SK-N-SH (cell line): ENCODE results near the gene SMARCA4. TPM values are rescaled to one million over a fixed set of nuclear protein-coding genes. Genes with fewer than 3 reads are reported as not detected.

Source experiments
- CTCF ChIA-PET: fragments of 300-600, 350-600 bp; formaldehyde crosslinking; extraction: SDS; loops from one replicate; lab custom pipeline; 2021; lab: Yijun Ruan, JAX
- POLR2A ChIA-PET: fragments of 350-600 bp; sonication (Branson Sonifier 250); formaldehyde crosslinking; extraction: SDS; loops from one replicate; lab custom pipeline; 2020; ENCODE audit warnings: antibody characterized with exemption, inconsistent platforms; lab: Yijun Ruan, JAX
- DNase-seq: peaks from one replicate; pipeline ENCODE4 v3.0.0; 2012
- H2AFZ ChIP-seq: fragments of 200-600 bp; sonication (generic); 2 replicates; pipeline ENCODE4 v1.8.1; 2016; ENCODE audit warnings: antibody characterized with exemption, mild to moderate bottlenecking, low read depth
- H3F3A ChIP-seq: fragments of 200-600 bp; sonication (generic); replicated peaks from 2 replicates; pipeline ENCODE3; 2016; ENCODE audit warnings: antibody characterized with exemption, mild to moderate bottlenecking; ENCODE audit not compliant: insufficient read depth
- H3K27ac ChIP-seq, 2 experiments: fragments of 200-500 bp in 1 of 2; fragments of 200-600 bp in 1 of 2; sonication (Bioruptor generic) in 1 of 2; sonication (generic), shearing (Covaris generic) in 1 of 2; 2 replicates each; pipeline versions ENCODE4 v1.5.1 to v1.6.1; 2014 to 2016; ENCODE audit warnings: low read depth in 2 of 2, inconsistent platforms in 1 of 2, low read length in 1 of 2, mild to moderate bottlenecking in 1 of 2, mixed read lengths in 1 of 2
- H3K27me3 ChIP-seq: fragments of 200-600 bp; sonication (generic), shearing (Covaris generic); 2 replicates; pipeline ENCODE4 v1.6.1; 2016; ENCODE audit warnings: mixed run types; ENCODE audit not compliant: insufficient read depth
- H3K36me3 ChIP-seq, 2 experiments: fragments of 200-500 bp in 1 of 2; fragments of 200-600 bp in 1 of 2; sonication (Bioruptor generic) in 1 of 2; sonication (generic) in 1 of 2; replicated peaks in 1 of 2; 2 replicates each; pipeline versions ENCODE3 to v1.5.1; 2014 to 2016; ENCODE audit warnings: low read length in 1 of 2, mild to moderate bottlenecking in 1 of 2; ENCODE audit not compliant: insufficient read depth in 2 of 2, control insufficient read depth in 1 of 2
- H3K4me1 ChIP-seq, 2 experiments: fragments of 200-500 bp in 1 of 2; fragments of 200-600 bp in 1 of 2; sonication (Bioruptor generic) in 1 of 2; sonication (generic), shearing (Covaris generic) in 1 of 2; 2 replicates each; pipeline versions ENCODE4 v1.5.1 to v1.6.1; 2014 to 2016; ENCODE audit warnings: low read depth in 1 of 2, low read length in 1 of 2, mixed run types in 1 of 2; ENCODE audit not compliant: insufficient read depth in 2 of 2, control insufficient read depth in 1 of 2
- H3K4me2 ChIP-seq: fragments of 200-600 bp; sonication (generic), shearing (Covaris generic); 2 replicates; pipeline ENCODE4 v1.6.1; 2017; ENCODE audit warnings: mixed run types
- H3K4me3 ChIP-seq, 2 experiments: fragments of 200-500 bp in 1 of 2; fragments of 200-600 bp in 1 of 2; sonication (Bioruptor generic) in 1 of 2; sonication (generic), shearing (Covaris generic) in 1 of 2; 2 replicates each; pipeline versions ENCODE4 v1.5.1 to v1.8.1; 2014 to 2016; ENCODE audit warnings: low read depth in 2 of 2, inconsistent platforms in 1 of 2, low read length in 1 of 2, mild to moderate bottlenecking in 1 of 2, mixed read lengths in 1 of 2, moderate library complexity in 1 of 2
- H3K79me2 ChIP-seq: fragments of 200-600 bp; sonication (generic); 2 replicates; pipeline ENCODE4 v1.8.1; 2017; ENCODE audit warnings: mild to moderate bottlenecking; ENCODE audit not compliant: insufficient read depth
- H3K9ac ChIP-seq: fragments of 200-600 bp; sonication (generic); 2 replicates; pipeline ENCODE4 v1.6.1; 2017; ENCODE audit warnings: mixed run types
- H3K9me2 ChIP-seq: fragments of 200-600 bp; sonication (generic); 2 replicates; pipeline ENCODE4 v1.6.1; 2017; ENCODE audit warnings: mixed run types
- H3K9me3 ChIP-seq: fragments of 200-600 bp; sonication (generic); 2 replicates; pipeline ENCODE4 v1.6.1; 2017; ENCODE audit warnings: mixed run types, mild to moderate bottlenecking, moderate library complexity
- H4K20me1 ChIP-seq: fragments of 200-600 bp; sonication (generic); 2 replicates; pipeline ENCODE4 v1.6.1; 2017; ENCODE audit warnings: mild to moderate bottlenecking, mixed run types; ENCODE audit not compliant: insufficient read depth
- EZH2phosphoT487 ChIP-seq: fragments of 200-600 bp; sonication (generic); IDR thresholded peaks from 2 replicates; pipeline ENCODE4 v1.6.1; 2017; ENCODE audit warnings: low read depth, mixed run types, mild to moderate bottlenecking, antibody characterized with exemption, moderate library complexity, borderline replicate concordance
- FOXM1 ChIP-seq: IDR thresholded peaks from 2 replicates; pipeline ENCODE4 v1.4.0; 2012; ENCODE audit warnings: low read depth, mild to moderate bottlenecking
- GABPA ChIP-seq: IDR thresholded peaks from 2 replicates; pipeline ENCODE4 v1.4.0; 2012; ENCODE audit warnings: low read depth, mild to moderate bottlenecking
- GATA2 ChIP-seq: sonication (generic); formaldehyde crosslinking; IDR thresholded peaks from 2 replicates; pipeline ENCODE4 v1.5.0; 2020; ENCODE audit warnings: mild to moderate bottlenecking, missing genetic modification reagents
- MEF2A ChIP-seq: IDR thresholded peaks from 2 replicates; pipeline ENCODE4 v1.4.0; 2012; ENCODE audit warnings: low read depth, borderline replicate concordance
- MXI1 ChIP-seq: IDR thresholded peaks from 2 replicates; pipeline ENCODE4 v1.6.1; 2012; ENCODE audit warnings: mild to moderate bottlenecking, low read depth, low read length, improper control_type of control experiment
- NFIC ChIP-seq: IDR thresholded peaks from 2 replicates; pipeline ENCODE4 v1.4.0; 2012; ENCODE audit warnings: borderline replicate concordance
- POLR2AphosphoS5 ChIP-seq: IDR thresholded peaks from 2 replicates; pipeline ENCODE4 v1.6.1; 2012; ENCODE audit warnings: low read depth, low read length
- RFX5 ChIP-seq: IDR thresholded peaks from 2 replicates; pipeline ENCODE4 v1.6.1; 2012; ENCODE audit warnings: mild to moderate bottlenecking, improper control_type of control experiment, low read length
- SIN3A ChIP-seq: IDR thresholded peaks from 2 replicates; pipeline ENCODE4 v1.6.1; 2012; ENCODE audit warnings: low read depth, mild to moderate bottlenecking, low read length, moderate library complexity, borderline replicate concordance
- TEAD4 ChIP-seq: IDR thresholded peaks from 2 replicates; pipeline ENCODE4 v1.4.0; 2012; ENCODE audit warnings: mild to moderate bottlenecking, borderline replicate concordance; ENCODE audit not compliant: insufficient read depth
- whole genome bisulfite sequencing: methylation state at CpG from one replicate; pipeline ENCODE4 v1.1.6; 2017; ENCODE audit warnings: low lambda C conversion rate; 5-methylcytosine and 5-hydroxymethylcytosine counted together
- polyA plus RNA-seq, 3 experiments: library from polyadenylated mRNA; depleted of rRNA; stranded (reverse); fragments of >200 nt; gene quantifications; 2 replicates each; pipeline ENCODE4 v1.2.3, GENCODE V29; 2012
- TF ChIP-seq, protein P1 (sequence below): IDR thresholded peaks from 2 replicates; pipeline ENCODE4 v1.4.0; 2012; ENCODE audit warnings: low read depth
- TF ChIP-seq, protein P2 (sequence below): IDR thresholded peaks from 2 replicates; pipeline ENCODE4 v1.6.1; 2012; ENCODE audit warnings: mild to moderate bottlenecking, low read depth, low read length, moderate library complexity
- TF ChIP-seq, protein P3 (sequence below): IDR thresholded peaks from 2 replicates; pipeline ENCODE4 v1.4.0; 2012; ENCODE audit warnings: low read depth, borderline replicate concordance
- TF ChIP-seq, protein P4 (sequence below): fragments of 150-350 bp; IDR thresholded peaks from 2 replicates; pipeline ENCODE4 v1.6.1; 2017; ENCODE audit warnings: antibody characterized with exemption, low read length, low read depth, borderline replicate concordance
- TF ChIP-seq, protein P5 (sequence below): IDR thresholded peaks from 2 replicates; pipeline ENCODE4; 2012

Gene SMARCA4
- polyA plus RNA-seq, 1 of the 3 experiments (the other 2 are of a cell fraction): 90.7 TPM

DNA sequence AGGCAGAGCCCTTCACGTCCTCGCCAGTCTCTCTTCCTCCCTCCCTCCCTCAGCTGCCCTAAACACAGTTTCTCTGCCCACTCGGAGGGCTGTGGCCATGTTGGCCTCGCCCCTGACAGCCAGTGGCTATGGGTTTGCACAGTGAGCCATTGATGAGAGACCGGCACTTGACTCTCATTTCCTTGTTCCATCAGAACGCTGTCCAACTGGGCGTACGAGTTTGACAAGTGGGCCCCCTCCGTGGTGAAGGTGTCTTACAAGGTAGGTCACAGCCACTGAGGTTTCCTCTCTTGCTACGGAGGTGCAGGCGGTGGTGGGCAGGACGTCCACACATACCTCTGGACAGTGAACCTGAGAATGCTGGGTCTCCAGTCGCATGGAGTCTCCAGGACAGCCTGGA, 57.9 kb downstream of the SMARCA4 start:
- Histone ChIP-seq H3K4me3 (no peak overlapping the region), H3K79me2 (no peaks in the 10 kb centered on the region), H3K27me3 (no peaks in the 10 kb centered on the region), H3F3A (no peaks in the 10 kb centered on the region), H3K9me3 (no peaks in the 10 kb centered on the region), H4K20me1 (no peaks in the 10 kb centered on the region), H3K27ac (no peak overlapping the region), H3K4me1 (no peaks in the 10 kb centered on the region; a peak in 1 of 4 replicates), H3K9me2 (no peaks in the 10 kb centered on the region), H3K36me3 (peaks cover 15 to 92% of the 10 kb centered on the region in 2 experiments), H3K9ac (no peak overlapping the region), H2AFZ (no peak overlapping the region), H3K4me2 (no peak overlapping the region)
- no peak for DNase-seq
- 92% methylated on average over 11 of the region's 13 CpGs for WGBS
- POLR2A ChIA-PET: no interaction called here
- CTCF ChIA-PET: interaction anchor here (3.6 kb wide), 1 partner anchor 16 kb away, joined by 17 read pairs; no protein-coding TSS in a partner anchor
- TF ChIP-seq, protein P1, sequence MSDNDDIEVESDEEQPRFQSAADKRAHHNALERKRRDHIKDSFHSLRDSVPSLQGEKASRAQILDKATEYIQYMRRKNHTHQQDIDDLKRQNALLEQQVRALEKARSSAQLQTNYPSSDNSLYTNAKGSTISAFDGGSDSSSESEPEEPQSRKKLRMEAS: no peak
- TF ChIP-seq, protein P2, sequence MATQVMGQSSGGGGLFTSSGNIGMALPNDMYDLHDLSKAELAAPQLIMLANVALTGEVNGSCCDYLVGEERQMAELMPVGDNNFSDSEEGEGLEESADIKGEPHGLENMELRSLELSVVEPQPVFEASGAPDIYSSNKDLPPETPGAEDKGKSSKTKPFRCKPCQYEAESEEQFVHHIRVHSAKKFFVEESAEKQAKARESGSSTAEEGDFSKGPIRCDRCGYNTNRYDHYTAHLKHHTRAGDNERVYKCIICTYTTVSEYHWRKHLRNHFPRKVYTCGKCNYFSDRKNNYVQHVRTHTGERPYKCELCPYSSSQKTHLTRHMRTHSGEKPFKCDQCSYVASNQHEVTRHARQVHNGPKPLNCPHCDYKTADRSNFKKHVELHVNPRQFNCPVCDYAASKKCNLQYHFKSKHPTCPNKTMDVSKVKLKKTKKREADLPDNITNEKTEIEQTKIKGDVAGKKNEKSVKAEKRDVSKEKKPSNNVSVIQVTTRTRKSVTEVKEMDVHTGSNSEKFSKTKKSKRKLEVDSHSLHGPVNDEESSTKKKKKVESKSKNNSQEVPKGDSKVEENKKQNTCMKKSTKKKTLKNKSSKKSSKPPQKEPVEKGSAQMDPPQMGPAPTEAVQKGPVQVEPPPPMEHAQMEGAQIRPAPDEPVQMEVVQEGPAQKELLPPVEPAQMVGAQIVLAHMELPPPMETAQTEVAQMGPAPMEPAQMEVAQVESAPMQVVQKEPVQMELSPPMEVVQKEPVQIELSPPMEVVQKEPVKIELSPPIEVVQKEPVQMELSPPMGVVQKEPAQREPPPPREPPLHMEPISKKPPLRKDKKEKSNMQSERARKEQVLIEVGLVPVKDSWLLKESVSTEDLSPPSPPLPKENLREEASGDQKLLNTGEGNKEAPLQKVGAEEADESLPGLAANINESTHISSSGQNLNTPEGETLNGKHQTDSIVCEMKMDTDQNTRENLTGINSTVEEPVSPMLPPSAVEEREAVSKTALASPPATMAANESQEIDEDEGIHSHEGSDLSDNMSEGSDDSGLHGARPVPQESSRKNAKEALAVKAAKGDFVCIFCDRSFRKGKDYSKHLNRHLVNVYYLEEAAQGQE: no peak
- TF ChIP-seq MEF2A (no peak), POLR2AphosphoS5 (no peak), RFX5 (no peak), NFIC (no peak)
- TF ChIP-seq, protein P3, sequence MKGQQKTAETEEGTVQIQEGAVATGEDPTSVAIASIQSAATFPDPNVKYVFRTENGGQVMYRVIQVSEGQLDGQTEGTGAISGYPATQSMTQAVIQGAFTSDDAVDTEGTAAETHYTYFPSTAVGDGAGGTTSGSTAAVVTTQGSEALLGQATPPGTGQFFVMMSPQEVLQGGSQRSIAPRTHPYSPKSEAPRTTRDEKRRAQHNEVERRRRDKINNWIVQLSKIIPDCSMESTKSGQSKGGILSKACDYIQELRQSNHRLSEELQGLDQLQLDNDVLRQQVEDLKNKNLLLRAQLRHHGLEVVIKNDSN: no peak

DNA sequence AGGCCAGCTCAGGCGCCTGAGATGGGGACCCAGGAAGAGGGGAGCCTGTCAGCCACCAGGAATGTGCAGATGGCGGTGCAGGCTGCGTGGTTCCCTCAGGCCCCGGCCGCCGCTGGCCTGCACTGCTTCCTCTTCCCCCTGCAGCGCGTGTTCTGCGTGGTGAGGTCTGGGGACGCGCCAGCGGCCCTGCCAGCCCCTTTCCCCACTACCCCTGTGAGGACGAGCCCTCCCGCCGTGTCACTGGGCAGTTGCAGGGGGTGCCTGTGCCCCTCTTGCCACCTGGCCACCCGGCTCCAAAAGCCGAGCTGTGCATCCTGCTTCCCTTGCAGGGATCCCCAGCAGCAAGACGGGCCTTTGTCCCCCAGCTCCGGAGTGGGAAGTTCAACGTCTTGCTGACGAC, 58.4 kb downstream of the SMARCA4 start:
- Histone ChIP-seq H3K4me2 (no peak overlapping the region), H3K9me3 (no peaks in the 10 kb centered on the region), H3K27me3 (no peaks in the 10 kb centered on the region), H3F3A (no peaks in the 10 kb centered on the region)
- ChIA-PET CTCF (interaction anchor here (3.6 kb wide), 1 partner anchor 16 kb away, joined by 17 read pairs; no protein-coding TSS in a partner anchor), POLR2A (no interaction called here)
- WGBS: 95% methylated on average over 7 of the region's 21 CpGs
- TF ChIP-seq TEAD4: no peak
- TF ChIP-seq EZH2phosphoT487: no peak
- TF ChIP-seq SIN3A: no peak
- TF ChIP-seq NFIC: no peak
- TF ChIP-seq, protein P4, sequence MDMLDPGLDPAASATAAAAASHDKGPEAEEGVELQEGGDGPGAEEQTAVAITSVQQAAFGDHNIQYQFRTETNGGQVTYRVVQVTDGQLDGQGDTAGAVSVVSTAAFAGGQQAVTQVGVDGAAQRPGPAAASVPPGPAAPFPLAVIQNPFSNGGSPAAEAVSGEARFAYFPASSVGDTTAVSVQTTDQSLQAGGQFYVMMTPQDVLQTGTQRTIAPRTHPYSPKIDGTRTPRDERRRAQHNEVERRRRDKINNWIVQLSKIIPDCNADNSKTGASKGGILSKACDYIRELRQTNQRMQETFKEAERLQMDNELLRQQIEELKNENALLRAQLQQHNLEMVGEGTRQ: no peak
- TF ChIP-seq FOXM1: no peak
- TF ChIP-seq GABPA: no peak
- TF ChIP-seq RFX5: no peak
- TF ChIP-seq, protein P5, sequence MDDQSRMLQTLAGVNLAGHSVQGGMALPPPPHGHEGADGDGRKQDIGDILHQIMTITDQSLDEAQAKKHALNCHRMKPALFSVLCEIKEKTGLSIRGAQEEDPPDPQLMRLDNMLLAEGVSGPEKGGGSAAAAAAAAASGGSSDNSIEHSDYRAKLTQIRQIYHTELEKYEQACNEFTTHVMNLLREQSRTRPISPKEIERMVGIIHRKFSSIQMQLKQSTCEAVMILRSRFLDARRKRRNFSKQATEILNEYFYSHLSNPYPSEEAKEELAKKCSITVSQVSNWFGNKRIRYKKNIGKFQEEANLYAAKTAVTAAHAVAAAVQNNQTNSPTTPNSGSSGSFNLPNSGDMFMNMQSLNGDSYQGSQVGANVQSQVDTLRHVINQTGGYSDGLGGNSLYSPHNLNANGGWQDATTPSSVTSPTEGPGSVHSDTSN: no peak
- TF ChIP-seq GATA2 (CRISPR knock-in tag): no peak
- no peak for TF ChIP-seq MXI1
- TF ChIP-seq, all 33 proteins: peak for 0
- peaks cover 15 to 92% of the 10 kb centered on the region in 2 experiments for H3K36me3 ChIP-seq
- no peaks in the 10 kb centered on the region for H3K9me2 ChIP-seq
- no peak overlapping the region for H3K27ac ChIP-seq
- no peak for DNase-seq
- no peaks in the 10 kb centered on the region for H4K20me1 ChIP-seq
- no peaks in the 10 kb centered on the region for H3K79me2 ChIP-seq
- no peaks in the 10 kb centered on the region; a peak in 1 of 4 replicates for H3K4me1 ChIP-seq
- no peak overlapping the region for H2AFZ ChIP-seq
- no peak overlapping the region for H3K4me3 ChIP-seq
- no peak overlapping the region for H3K9ac ChIP-seq
